GM19351 (cell line): Measurements from ENCODE around the gene CHTF18.
"Not testable (repeated sequence)": the region's sequence is repeated elsewhere in the genome, so short reads cannot be mapped to it uniquely, and the experiment has no call there.

Experiments used
- ATAC-seq: cut with Tn5 transposase; IDR thresholded peaks from one replicate; pipeline ENCODE4 v1.9.1; 2021; ENCODE audit warnings: mild to moderate bottlenecking, moderate library complexity; ENCODE audit not compliant: unreplicated experiment

The CHTF18 gene

GRCh38 chr16:825341-826061 lies 37.1 kb downstream of the CHTF18 start:
- no peak for ATAC-seq

GRCh38 chr16:827513-827912 lies 39.1 kb downstream of the CHTF18 start:
- no peak for ATAC-seq

- no peak for ATAC-seq
These were observed 40.5 kb downstream of the CHTF18 start for GRCh38 chr16:828891-829290.

- no peak for ATAC-seq
These were observed 41.9 kb downstream of the CHTF18 start for GRCh38 chr16:830107-830870.

- no peak for ATAC-seq
These were observed 42.6 kb downstream of the CHTF18 start for GRCh38 chr16:830871-831570.

GRCh38 chr16:831571-832413 lies 43.4 kb downstream of the CHTF18 start:
- ATAC-seq, result no peak

GRCh38 chr16:832652-833336 lies 44.4 kb downstream of the CHTF18 start:
- no peak for ATAC-seq

GRCh38 chr16:833411-833810 lies 45.0 kb downstream of the CHTF18 start:
- ATAC-seq, result no peak

- no peak for ATAC-seq
These were observed 47.0 kb downstream of the CHTF18 start for GRCh38 chr16:835373-835772.

- no peak for ATAC-seq
These were observed 47.8 kb downstream of the CHTF18 start for GRCh38 chr16:836221-836620.

GRCh38 chr16:836822-837221 lies 48.4 kb downstream of the CHTF18 start:
- ATAC-seq, result not testable (repeated sequence)

GRCh38 chr16:838741-839140 lies 50.3 kb downstream of the CHTF18 start:
- no peak for ATAC-seq

- ATAC-seq, result no peak
These were observed 51.4 kb downstream of the CHTF18 start for GRCh38 chr16:839643-840408.

- no peak for ATAC-seq
These were observed 52.4 kb downstream of the CHTF18 start for GRCh38 chr16:840561-841454.

- ATAC-seq, result no peak
These were observed 53.1 kb downstream of the CHTF18 start for GRCh38 chr16:841455-842060.

GRCh38 chr16:842061-842476 lies 53.6 kb downstream of the CHTF18 start:
- ATAC-seq, result no peak

GRCh38 chr16:842711-843560 lies 54.5 kb downstream of the CHTF18 start:
- no peak for ATAC-seq
